NCI-H2107 (cell line): ENCODE measurements around the gene CDH23.

Source experiments
- DNase-seq: peaks from one replicate; lab custom pipeline; 2025; lab: John Stamatoyannopoulos, UW

CDH23 gene

GRCh38 chr10:71467161-71467560, 70.4 kb downstream of the CDH23 start:
- DNase-seq, result no peak

- no peak for DNase-seq
These were observed 71.0 kb downstream of the CDH23 start for GRCh38 chr10:71467569-71468362.

GRCh38 chr10:71468363-71469094, 71.8 kb downstream of the CDH23 start:
- no peak for DNase-seq

- no peak for DNase-seq
These were observed 74.3 kb downstream of the CDH23 start for GRCh38 chr10:71471006-71471405.

GRCh38 chr10:71471957-71472365, 75.2 kb downstream of the CDH23 start:
- DNase-seq, result no peak

GRCh38 chr10:71472466-71472865, 75.7 kb downstream of the CDH23 start:
- DNase-seq, result no peak

- DNase-seq, result no peak
These were observed 76.2 kb downstream of the CDH23 start for GRCh38 chr10:71472912-71473311.

- DNase-seq, result no peak
These were observed 77.2 kb downstream of the CDH23 start for GRCh38 chr10:71473671-71474599.

GRCh38 chr10:71474702-71475242, 78.1 kb downstream of the CDH23 start:
- no peak for DNase-seq

- no peak for DNase-seq
These were observed 78.6 kb downstream of the CDH23 start for GRCh38 chr10:71475243-71475871.

GRCh38 chr10:71476228-71477011, 79.7 kb downstream of the CDH23 start:
- no peak for DNase-seq

- no peak for DNase-seq
These were observed 81.5 kb downstream of the CDH23 start for GRCh38 chr10:71478173-71478572.

GRCh38 chr10:71478813-71479365, 82.2 kb downstream of the CDH23 start:
- DNase-seq, result no peak

- no peak for DNase-seq
These were observed 83.1 kb downstream of the CDH23 start for GRCh38 chr10:71479831-71480230.

GRCh38 chr10:71480662-71481061, 83.9 kb downstream of the CDH23 start:
- no peak for DNase-seq

- no peak for DNase-seq
These were observed 85.2 kb downstream of the CDH23 start for GRCh38 chr10:71481746-71482410.

- DNase-seq, result no peak
These were observed 85.9 kb downstream of the CDH23 start for GRCh38 chr10:71482620-71483019.

GRCh38 chr10:71483135-71483534, 86.4 kb downstream of the CDH23 start:
- no peak for DNase-seq

- no peak for DNase-seq
These were observed 87.4 kb downstream of the CDH23 start for GRCh38 chr10:71483885-71484751.
